KG1 (cell line): ENCODE data around the gene S100A14.
"Not testable (repeated sequence)": the region's sequence is repeated elsewhere in the genome, so short reads cannot be mapped to it uniquely, and the experiment has no call there.

Source experiments
- DNase-seq: peaks from one replicate; lab custom pipeline; 2025; lab: John Stamatoyannopoulos, UW

S100A14 gene

GRCh38 chr1:153616144-153616916 lies at the start of gene S100A14:
Gene S100A14, minus strand, starts transcription at chr1:153616325. Its CDS starts 467 bp downstream, at chr1:153615858.
- no peak for DNase-seq

GRCh38 chr1:153663211-153663610 lies 47.1 kb upstream of the S100A14 start:
- no peak for DNase-seq

- no peak for DNase-seq
Observed at GRCh38 chr1:153662269-153662668, 46.1 kb upstream of the S100A14 start.

GRCh38 chr1:153661111-153661708 lies 45.1 kb upstream of the S100A14 start:
- no peak for DNase-seq

DNA sequence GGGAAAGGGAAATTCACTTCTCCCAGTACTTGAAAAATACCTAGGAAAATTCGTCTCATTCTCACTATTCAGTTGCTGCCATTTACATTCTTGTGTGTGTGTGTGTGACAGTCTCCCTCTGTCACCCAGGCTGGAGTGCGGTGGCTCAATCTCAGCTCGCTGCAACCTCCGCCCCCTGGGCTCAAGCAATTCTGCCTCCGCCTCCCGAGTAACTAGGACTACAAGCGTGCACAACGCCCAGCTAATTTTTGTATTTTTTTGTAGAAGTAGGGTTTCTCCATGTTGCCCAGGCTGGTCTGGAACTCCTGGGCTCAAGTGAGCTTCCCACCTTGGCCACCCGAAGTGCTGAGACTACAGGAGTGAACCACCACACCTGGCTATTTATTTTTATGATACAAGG lies 43.5 kb upstream of the S100A14 start:
- DNase-seq: no peak

DNA sequence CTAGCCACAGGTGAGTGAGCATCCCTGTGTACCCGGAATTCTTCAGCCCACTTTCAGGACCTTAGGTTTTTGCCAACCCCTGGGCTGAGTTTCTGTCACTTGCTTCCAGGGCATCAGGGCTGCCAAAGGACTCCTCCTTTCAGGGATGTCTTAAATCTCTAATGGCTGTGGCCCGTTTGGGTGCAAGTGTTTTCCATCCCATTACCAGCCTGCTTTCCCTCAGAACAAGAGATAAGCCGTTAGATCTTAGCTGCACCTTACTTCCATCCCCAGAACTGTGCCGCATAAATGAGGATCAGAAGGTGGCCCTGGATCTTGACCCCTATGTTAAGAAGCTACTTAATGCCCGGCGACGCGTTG lies 43.0 kb upstream of the S100A14 start:
- no peak for DNase-seq

- DNase-seq: peak; percentile 83
Observed at GRCh38 chr1:153658400-153659174, 42.5 kb upstream of the S100A14 start, which contains the start of gene SNAPIN. Gene SNAPIN, plus strand, starts transcription at chr1:153658703. Its CDS starts 41 bp downstream, at chr1:153658744.

GRCh38 chr1:153655333-153655732 lies 39.2 kb upstream of the S100A14 start:
- DNase-seq: no peak

GRCh38 chr1:153652805-153653500 lies 36.8 kb upstream of the S100A14 start:
- DNase-seq: no peak

DNA sequence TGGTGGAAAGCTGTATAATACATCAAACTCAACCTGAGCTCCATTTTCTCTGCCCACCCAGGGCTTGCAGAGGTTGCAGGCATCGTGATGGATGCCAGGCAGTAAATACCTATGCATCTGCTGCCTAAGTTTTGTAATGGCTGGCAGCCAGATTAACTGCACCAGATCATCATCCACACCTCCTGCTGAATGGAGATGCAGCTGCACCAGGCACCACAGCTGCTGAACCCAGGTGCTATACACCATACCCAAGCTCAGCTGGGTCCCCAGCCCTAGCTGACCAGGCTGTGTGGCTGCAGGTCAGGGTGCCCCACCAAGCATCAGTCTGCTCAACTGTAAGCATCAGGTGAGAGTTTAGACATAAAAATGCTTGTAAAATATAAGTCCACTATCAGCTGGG lies 35.6 kb upstream of the S100A14 start:
- no peak for DNase-seq

DNA sequence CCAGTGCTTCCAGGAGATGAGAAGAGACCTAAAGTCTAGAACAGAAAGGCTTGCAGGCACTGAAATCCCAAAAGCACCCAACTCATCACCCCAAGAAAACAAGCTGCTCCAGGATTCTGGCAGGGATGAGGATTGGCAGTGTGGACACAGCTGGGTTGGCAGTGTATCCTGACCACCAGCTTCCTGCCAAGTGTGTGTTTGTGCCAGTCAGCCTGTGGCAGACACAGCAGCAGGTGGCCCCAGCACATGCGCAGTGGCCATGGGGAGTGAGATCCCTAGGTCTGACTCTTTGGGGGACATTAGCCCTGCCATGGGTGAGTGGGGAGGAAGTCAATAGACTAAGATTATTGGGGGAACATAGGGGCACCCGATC lies 33.7 kb upstream of the S100A14 start:
- no peak for DNase-seq

DNA sequence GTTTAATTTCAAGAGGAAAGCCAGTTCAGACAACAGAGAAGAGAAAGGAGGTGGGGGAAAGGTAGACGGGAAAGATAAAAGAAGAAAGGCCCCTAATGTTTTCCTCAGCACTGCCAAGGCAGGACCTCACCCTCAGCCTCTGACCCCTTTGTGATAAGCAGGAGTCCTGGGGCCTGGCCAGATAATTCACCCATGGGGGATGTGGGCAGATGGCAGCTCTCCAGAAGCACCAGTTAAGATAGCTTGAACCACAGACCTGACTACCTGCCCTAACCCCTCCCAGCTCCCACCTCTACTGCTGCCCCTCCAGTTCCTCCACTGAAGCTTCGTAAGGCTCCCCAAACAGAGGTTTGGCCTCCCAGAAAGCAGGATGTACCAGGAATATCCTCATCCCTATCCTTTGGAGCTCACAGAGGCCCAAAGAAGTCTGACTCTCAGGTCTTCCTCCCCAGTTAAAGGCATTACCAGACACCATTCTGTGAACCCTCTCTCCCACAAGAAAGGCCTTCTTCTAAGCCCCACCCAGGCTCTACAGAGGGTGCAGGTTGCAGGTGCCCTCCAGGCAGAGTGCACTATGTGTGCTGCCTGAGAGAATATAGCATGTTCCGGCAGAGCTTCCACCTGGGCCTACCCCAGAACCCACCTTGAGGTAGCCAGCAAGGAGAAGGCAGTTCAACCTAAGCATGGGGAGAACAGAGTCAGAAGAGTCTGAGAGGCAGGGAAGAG lies 33.2 kb upstream of the S100A14 start:
- DNase-seq: no peak

GRCh38 chr1:153648000-153648643 lies 32.0 kb upstream of the S100A14 start:
- no peak for DNase-seq

DNA sequence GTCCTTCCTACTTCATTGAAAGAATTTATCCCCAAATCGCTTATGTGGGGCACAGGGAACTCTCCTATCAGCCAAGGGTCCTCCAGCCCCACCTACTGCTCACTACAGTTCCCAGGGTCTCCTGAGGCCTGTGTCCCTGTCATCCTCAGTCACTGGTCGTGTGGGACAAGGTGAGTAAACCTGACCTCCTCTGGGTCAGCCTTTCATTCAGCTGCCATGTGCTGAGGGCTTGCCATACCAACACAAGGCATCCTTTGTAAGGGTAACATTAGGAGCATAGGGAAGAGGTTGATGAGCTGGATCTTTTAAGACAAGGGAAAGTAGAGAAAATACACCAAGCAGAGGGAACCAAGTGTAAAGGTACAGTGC lies 31.2 kb upstream of the S100A14 start:
- DNase-seq: no peak

- DNase-seq: no peak
Observed at GRCh38 chr1:153646672-153647345, 30.7 kb upstream of the S100A14 start.

- no peak for DNase-seq
Observed at GRCh38 chr1:153643816-153644215, 27.7 kb upstream of the S100A14 start.

DNA sequence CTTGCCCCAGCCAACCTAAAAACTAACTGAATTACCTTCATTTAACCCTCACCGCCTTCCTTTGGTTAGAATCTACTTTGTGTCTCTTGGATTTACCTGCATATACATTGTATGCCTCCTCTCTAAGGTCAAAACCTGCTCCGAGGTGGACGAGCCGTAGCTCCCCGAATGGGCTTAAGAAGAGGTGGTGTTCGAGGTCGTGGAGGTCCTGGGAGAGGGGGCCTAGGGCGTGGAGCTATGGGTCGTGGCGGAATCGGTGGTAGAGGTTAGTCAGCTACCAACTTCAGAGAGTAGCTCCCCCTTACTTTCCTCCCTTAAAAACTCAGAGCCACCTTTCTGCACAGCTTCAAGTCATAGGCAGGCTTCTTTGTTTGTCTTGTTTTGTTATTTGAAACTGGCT lies 27.0 kb upstream of the S100A14 start:
- DNase-seq: no peak

- DNase-seq: no peak
Observed at GRCh38 chr1:153642161-153642560, 26.0 kb upstream of the S100A14 start.

- DNase-seq: no peak
Observed at GRCh38 chr1:153640861-153641260, 24.7 kb upstream of the S100A14 start.

DNA sequence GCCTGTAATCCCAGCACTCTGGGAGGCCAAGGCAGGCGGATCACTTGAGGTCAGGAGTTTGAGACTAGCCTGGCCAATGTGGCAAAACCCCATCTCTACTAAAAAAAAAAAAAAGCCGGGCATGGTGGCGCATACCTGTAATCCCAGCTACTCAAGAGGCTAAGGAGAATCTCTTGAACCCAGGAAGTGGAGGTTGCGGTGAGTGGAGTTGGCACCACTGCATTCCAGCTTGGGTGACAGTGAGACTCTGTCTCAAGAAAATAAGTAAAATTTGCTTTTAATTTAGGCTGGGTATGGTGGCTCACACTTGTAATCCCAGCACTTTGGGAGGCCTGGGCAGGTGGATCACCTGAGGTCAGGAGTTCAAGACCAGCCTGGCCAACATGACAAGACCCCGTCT lies 24.1 kb upstream of the S100A14 start:
- DNase-seq: not testable (repeated sequence)

DNA sequence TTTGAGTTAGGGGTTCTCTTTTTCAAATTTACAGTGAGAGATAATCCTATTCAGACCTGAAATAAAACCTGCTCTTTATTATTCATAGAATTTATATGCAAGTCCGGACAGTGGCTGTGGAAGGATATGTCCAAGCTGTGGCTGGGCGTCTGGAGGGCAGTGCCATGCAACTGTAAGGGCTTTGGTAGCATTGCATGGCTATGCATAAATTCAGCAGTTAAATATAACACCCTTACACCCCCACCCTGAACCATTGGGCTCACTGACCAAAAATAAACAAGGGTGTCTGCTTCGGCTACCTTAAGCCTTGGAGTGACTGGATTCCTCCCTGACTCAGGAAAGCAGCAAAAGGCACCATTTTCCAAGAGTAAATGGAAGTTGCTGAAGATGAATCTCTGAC lies 23.2 kb upstream of the S100A14 start:
- DNase-seq: no peak
